GM19023 (cell line): ENCODE results near the gene PPARG.

Experiments used
- ATAC-seq: cut with Tn5 transposase; IDR thresholded peaks from one replicate; pipeline ENCODE4 v1.9.1; 2021; ENCODE audit warnings: mild to moderate bottlenecking, moderate library complexity; ENCODE audit not compliant: unreplicated experiment

The PPARG gene

DNA sequence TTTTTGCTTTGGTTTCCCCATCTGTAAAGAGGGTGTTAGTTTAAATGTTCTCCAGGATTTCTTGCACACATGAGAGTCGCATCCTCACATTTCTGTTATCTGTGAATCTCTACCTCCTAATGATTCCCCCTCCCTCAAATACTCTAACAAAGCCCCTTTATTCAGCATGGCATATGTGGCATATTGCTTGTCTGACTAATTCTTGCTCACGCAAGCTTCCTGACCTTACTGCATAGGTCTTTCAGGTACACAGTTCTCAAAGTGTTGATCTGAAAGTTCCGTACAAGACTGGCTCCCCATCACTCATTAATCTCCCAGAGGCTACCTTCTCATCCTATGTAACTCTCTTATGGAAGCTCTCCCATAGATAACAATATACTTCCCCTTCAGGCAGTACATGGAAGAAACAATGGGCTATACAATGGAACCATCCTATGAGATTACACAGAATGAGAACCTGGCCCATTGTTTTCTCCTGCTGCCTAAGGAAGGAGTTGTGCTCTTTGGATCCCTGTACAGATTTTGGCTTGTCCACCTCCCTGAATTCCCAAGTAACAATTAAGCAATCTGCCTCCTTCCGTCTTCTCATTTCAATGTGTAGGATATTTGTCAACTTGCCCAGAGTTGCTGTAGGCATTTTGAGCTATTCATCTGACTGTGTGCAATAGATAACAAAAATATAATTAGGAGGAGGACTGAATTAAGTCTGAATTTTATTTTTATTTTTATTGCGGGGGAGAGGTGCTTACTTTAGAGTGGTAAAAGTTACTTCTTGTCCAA, 51.0 kb downstream of the PPARG start:
- no peak for ATAC-seq

- ATAC-seq: no peak
Observed at GRCh38 chr3:12340506-12340905, 51.6 kb downstream of the PPARG start.

GRCh38 chr3:12342151-12342550, 53.3 kb downstream of the PPARG start:
- ATAC-seq: no peak

- ATAC-seq: no peak
Observed at GRCh38 chr3:12343047-12343501, 54.2 kb downstream of the PPARG start.

GRCh38 chr3:12345141-12345561, 56.3 kb downstream of the PPARG start:
- ATAC-seq: no peak

DNA sequence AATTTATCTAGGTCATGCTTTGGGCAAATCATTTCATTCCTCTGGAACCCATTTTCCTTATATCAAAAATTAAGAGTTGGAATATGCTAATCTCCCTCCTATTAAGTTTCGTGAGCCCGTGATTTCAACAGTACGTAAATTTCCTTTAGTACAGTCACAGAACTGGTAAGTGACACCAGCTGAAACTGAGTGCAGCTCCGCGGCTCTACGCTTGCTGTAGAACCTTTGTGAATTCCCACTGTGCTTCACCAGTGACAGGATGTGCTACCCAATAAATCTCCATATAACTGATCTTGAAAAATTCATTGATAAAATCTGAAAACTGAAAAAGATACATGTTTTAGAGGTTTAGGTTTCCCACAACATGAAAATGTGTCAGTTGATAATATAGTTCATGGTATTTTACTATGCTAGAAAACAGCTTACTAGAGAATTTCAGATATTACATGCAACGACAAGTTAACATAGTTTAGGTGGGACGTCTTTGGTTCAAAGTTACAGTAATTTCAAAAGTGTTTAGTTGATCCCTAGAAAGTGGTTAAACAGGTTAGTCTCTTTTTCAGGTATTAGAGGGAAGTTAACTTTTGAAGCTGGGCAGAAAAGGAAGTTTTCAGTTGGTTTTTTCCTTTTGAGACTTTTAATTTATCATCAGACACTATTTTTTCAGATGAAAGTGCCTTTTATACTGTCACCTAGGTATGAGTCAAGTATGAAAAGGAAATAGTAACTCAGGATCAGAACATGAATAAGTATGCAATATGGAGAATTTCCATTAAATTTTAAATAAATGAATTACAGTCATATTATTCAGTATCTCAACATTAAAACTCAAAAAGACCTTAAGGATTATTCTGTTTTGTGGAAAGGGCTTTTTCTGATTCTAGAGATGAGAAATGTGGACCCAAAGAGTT, 57.0 kb downstream of the PPARG start:
- ATAC-seq: no peak

GRCh38 chr3:12347301-12347700, 58.4 kb downstream of the PPARG start:
- ATAC-seq: no peak

DNA sequence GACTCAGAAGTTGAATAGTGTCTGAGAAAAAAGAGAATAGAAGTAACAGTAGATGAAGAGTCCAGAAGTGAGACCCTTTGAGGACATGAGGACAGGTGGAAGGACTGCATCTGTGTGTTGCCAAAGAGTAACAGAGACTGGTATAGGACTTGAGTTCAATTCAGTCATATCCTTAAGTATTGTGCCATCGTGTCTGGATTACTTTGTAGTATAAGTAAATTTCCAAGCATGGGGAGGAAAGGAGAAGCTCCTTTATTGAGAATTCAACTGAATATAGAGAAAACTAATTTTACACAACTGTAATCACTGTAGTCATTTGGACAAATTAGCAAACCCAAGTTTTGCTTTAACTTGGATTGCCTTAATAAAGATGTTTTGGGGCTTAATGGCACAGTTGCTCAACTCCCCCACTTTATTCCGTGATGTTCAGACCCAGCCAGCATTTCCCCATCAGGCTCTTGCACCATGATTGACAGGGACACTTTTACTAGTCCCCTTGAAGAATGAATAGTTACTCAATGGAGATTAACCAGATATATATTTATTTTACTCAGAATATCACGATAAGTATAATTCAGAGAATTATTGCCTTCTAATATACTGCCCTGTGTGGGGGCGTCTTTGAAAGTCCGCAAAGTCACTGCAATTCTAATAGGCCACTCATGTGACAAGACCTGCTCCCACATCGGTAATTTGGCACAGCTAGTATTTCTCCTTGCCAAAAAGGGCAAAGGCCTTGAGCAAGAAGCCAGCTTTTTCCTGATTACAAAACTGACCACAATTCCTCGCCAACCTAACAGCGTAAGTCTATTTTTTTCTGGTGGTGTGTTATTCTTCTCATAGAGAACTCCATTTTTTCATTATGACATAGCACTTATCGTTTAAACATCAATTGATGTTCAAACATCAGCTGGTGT, 61.3 kb downstream of the PPARG start:
- ATAC-seq: no peak

DNA sequence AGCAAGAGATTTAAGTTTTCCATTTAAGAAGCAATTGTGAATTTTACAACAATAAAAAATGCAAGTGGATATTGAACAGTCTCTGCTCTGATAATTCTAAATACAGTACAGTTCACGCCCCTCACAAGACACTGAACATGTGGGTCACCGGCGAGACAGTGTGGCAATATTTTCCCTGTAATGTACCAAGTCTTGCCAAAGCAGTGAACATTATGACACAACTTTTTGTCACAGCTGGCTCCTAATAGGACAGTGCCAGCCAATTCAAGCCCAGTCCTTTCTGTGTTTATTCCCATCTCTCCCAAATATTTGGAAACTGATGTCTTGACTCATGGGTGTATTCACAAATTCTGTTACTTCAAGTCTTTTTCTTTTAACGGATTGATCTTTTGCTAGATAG, 62.3 kb downstream of the PPARG start:
- no peak for ATAC-seq

DNA sequence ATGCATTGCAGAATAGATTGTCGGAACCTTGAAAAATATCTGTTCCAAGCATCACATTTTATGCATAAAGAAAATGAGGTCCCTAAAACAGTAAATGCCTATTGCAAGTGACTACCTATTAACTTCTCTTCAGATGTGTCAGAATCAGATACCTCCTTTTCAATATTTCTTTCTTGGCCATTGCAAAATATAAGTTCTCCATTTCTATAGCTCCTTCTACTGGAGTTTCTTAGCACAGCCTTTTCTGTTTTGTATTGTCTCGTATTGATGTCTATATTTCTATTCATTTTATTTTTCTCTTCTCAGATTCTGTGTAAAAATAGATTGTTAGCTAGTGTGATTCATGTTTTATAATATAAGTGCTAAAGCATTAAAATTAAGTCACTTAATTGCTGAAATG, 63.4 kb downstream of the PPARG start:
- no peak for ATAC-seq

- ATAC-seq: no peak
Observed at GRCh38 chr3:12352755-12353154, 63.9 kb downstream of the PPARG start.

DNA sequence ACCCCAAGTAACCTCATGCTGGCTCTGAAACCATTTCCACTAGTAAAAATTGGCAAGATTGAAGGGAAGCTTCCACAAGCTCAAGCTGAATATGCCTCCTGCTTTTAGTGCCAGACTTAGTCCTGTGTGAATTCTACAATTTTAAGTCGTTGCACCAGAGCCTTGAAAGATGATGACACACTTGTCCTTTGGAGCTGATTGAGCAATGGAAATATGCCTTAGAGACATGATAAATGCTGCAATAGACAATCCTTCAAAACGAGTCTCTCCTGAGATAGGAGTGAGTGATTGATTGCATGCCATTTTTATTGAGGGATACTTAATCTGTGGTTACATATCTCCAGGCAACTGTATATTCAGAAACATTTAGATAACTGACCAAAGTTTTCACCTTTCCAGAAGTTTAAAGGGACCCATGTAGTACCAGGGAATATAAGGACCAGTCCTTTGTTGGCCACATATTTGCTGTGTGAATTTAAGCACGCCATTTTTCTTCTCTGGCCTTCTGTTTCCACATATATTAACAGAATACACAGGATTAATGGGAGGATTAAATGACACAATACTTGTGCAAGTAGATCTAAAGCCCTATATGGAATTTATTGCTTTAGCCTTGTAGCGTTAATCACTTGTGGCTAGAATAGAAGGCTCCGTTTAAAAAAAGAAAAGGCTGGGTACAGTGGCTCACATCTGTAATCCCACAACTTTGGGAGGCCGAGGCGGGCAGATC, 65.1 kb downstream of the PPARG start:
- ATAC-seq: no peak

GRCh38 chr3:12356175-12356574, 67.3 kb downstream of the PPARG start:
- ATAC-seq: no peak

- ATAC-seq: no peak
Observed at GRCh38 chr3:12356996-12357395, 68.1 kb downstream of the PPARG start.

- no peak for ATAC-seq
Observed at GRCh38 chr3:12357456-12357855, 68.6 kb downstream of the PPARG start.

GRCh38 chr3:12363397-12364195, 74.7 kb downstream of the PPARG start:
- no peak for ATAC-seq

DNA sequence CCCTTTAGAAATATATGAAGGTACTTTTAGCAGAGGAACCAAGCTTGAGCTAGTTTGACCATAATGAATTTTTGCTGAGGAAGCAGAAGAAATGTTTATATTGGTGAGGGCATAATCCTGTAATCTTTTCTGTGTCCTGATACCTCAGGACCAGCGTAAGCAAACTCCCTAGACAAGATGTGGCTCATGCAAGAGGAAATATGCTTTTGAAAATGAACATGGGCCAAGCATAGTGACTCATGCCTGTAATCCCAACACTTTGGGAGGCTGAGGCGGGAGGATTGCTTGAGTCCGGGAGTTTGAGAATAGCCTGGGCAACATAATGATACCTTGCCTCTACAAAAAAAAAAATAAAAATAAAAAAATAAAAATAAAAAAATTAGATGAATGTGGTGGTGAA, 78.5 kb downstream of the PPARG start:
- ATAC-seq: no peak

- no peak for ATAC-seq
Observed at GRCh38 chr3:12369029-12369428, 80.2 kb downstream of the PPARG start.

DNA sequence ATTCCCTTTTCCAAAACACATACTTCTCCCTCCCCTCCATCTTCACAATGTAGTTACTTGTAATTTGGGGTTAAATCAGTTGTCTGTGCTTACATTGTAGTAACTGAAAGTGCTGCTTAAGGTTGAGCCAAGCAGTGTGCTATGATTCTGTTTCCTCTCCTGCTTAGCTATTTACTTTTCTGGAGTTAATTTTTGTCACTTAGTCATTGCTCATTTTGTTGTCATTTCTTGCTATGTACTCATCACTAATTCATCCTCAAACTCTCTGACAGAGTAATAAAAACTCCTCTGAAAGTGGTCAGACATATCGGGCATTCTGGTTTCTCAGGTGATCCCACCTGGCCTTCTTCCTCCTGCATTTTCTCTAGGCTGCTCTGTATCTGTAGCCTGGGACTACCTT, 80.7 kb downstream of the PPARG start:
- ATAC-seq: no peak
